Measurements from ENCODE around the gene CNTN4.

DNA sequence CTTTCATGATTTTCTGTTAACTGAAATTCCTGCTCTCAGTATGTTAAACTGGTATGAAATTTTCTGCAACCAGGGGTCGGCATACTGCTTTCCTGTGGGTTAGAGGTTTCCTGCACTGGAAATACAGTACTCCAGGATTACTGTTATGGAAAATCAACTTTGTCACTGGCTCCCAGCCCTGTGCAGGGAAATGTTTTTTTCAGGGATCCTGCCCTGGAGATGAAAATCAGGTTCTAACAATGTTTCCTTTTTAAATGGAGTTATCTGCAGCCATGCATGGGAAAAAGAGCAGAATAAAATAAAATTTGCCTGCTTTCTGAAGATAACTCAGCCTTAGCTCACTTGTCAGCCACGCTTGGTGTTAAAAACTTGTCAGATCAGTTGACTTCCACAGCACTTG, 791.1 kb downstream of the CNTN4 start:
- TF ChIP-seq, protein P1, sequence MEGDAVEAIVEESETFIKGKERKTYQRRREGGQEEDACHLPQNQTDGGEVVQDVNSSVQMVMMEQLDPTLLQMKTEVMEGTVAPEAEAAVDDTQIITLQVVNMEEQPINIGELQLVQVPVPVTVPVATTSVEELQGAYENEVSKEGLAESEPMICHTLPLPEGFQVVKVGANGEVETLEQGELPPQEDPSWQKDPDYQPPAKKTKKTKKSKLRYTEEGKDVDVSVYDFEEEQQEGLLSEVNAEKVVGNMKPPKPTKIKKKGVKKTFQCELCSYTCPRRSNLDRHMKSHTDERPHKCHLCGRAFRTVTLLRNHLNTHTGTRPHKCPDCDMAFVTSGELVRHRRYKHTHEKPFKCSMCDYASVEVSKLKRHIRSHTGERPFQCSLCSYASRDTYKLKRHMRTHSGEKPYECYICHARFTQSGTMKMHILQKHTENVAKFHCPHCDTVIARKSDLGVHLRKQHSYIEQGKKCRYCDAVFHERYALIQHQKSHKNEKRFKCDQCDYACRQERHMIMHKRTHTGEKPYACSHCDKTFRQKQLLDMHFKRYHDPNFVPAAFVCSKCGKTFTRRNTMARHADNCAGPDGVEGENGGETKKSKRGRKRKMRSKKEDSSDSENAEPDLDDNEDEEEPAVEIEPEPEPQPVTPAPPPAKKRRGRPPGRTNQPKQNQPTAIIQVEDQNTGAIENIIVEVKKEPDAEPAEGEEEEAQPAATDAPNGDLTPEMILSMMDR (conservative IDR thresholded peaks at IDR 0.05; ENCODE audit: low read depth, low read length): no peak
- no peak for TF ChIP-seq EZH2 (IDR thresholded peaks at IDR 0.05; ENCODE audit: borderline replicate concordance, low read depth, low read length, poor library complexity, severe bottlenecking)

Measured in A673 (cell line).